Activated B cell treated with CpG ODN at 0.5 μM for 24 hours (primary cell): Measurements from ENCODE around the gene ERAL1. TPM values are rescaled to one million over a fixed set of nuclear protein-coding genes. Genes with fewer than 3 reads are reported as not detected.
"Not testable (repeated sequence)": the region's sequence is repeated elsewhere in the genome, so short reads cannot be mapped to it uniquely, and the experiment has no call there.

Experiments used
- ATAC-seq: fragments of 200-7000 bp; cut with Tn5 transposase; one replicate; pipeline ENCODE4 v1.10.0; 2021; ENCODE audit warnings: low read depth, mild to moderate bottlenecking, moderate library complexity
- CTCF ChIA-PET: fragments of 350-600 bp; sonication (Branson Sonifier 250); formaldehyde crosslinking; loops from one replicate; lab custom pipeline; 2021; ENCODE audit warnings: antibody characterized with exemption; lab: Charles Lee
- POLR2A ChIA-PET: fragments of 350-600 bp; sonication (Branson Sonifier 250); formaldehyde crosslinking; loops from one replicate; lab custom pipeline; 2021; ENCODE audit warnings: antibody characterized with exemption; lab: Charles Lee
- DNase-seq: peaks from one replicate; pipeline ENCODE4 v3.0.0; 2022
- H3K27ac Mint-ChIP-seq: one replicate; pipeline ENCODE4 v1.8.0; 2020; ENCODE audit warnings: mixed read lengths
- H3K27me3 Mint-ChIP-seq: one replicate; pipeline ENCODE4 v1.8.0; 2021; ENCODE audit warnings: mixed read lengths
- H3K36me3 Mint-ChIP-seq: one replicate; pipeline ENCODE4 v1.8.0; 2021; ENCODE audit warnings: low read depth, mixed read lengths
- H3K4me1 Mint-ChIP-seq: one replicate; pipeline ENCODE4 v1.8.0; 2021; ENCODE audit warnings: mixed read lengths
- H3K4me3 Mint-ChIP-seq: one replicate; pipeline ENCODE4 v1.8.0; 2020; ENCODE audit warnings: mild to moderate bottlenecking, mixed read lengths
- H3K9me3 Mint-ChIP-seq: one replicate; pipeline ENCODE4 v1.8.0; 2020; ENCODE audit warnings: mixed read lengths
- CTCF ChIP-seq: fragments of 200-600 bp; IDR thresholded peaks from one replicate; pipeline ENCODE4 v1.8.0; 2022; ENCODE audit warnings: antibody characterized with exemption, mild to moderate bottlenecking
- intact Hi-C: fragments of 100-400 bp; cut with micrococcal nuclease; formaldehyde crosslinking; loops from one replicate; pipeline ENCODE4 v1.15.1; 2024
- total RNA-seq: library from RNA; stranded (reverse); gene quantifications from 2 replicates; pipeline ENCODE4 v1.2.3, GENCODE V29; 2022

ERAL1 gene
- total RNA-seq, 1 donor from 2014 or later, result 47.6 TPM

GRCh38 chr17:28900986-28901726 lies 46.3 kb downstream of the ERAL1 start:
- POLR2A ChIA-PET, result interaction anchor here (0.6 to 3.1 kb wide), 11 partner anchors 9 to 175 kb away, joined by 3 to 52 read pairs (median 8); partner anchors contain the start of genes FAM222B, PHF12 and TLCD1
- H3K9me3 Mint-ChIP-seq, result no peaks in the 10 kb centered on the region
- peak overlapping the region; percentile 82 for H3K4me3 Mint-ChIP-seq
- peaks cover 50% of the 10 kb centered on the region for H3K4me1 Mint-ChIP-seq
- CTCF ChIA-PET, result interaction anchor here (1.2 to 10.4 kb wide), 8 partner anchors 8 to 174 kb away, joined by 3 to 90 read pairs (median 6); partner anchors contain the start of genes ERAL1, FAM222B, NEK8 and TLCD1
- no peak overlapping the region for H3K27ac Mint-ChIP-seq
- H3K36me3 Mint-ChIP-seq, result peaks cover 47% of the 10 kb centered on the region
- no peak for DNase-seq
- no peak for TF ChIP-seq CTCF
- intact Hi-C loops, result loop anchor here (5.0 kb wide), 1 partner anchor 239 kb away; the partner anchor contains the start of genes SDF2 and SUPT6H
- ATAC-seq, result no peak
- no peaks in the 10 kb centered on the region for H3K27me3 Mint-ChIP-seq

GRCh38 chr17:28901866-28902818 lies 47.3 kb downstream of the ERAL1 start:
- intact Hi-C loops, result loop anchor here (1.0 to 5.0 kb wide), 4 partner anchors 9 to 255 kb away; partner anchors contain the start of genes RPL23A, SDF2 and SUPT6H
- ChIA-PET POLR2A (interaction anchor here (0.6 to 3.1 kb wide), 20 partner anchors 10 to 526 kb away, joined by 3 to 52 read pairs (median 4); partner anchors contain the start of genes BLTP2, FAM222B, PHF12 and PROCA1), CTCF (interaction anchor here (0.6 to 10.4 kb wide), 20 partner anchors 9 to 195 kb away, joined by 3 to 90 read pairs (median 4); partner anchors contain the start of genes ERAL1, FAM222B, NEK8 and PROCA1)
- no peaks in the 10 kb centered on the region for H3K27me3 Mint-ChIP-seq
- TF ChIP-seq CTCF, result no peak
- H3K4me1 Mint-ChIP-seq, result peaks cover 41% of the 10 kb centered on the region
- peak overlapping the region; percentile 82 for H3K4me3 Mint-ChIP-seq
- DNase-seq (no peak), ATAC-seq (peak; percentile 29)
- peaks cover 49% of the 10 kb centered on the region for H3K36me3 Mint-ChIP-seq
- H3K9me3 Mint-ChIP-seq, result no peaks in the 10 kb centered on the region
- peak overlapping the region; percentile 77 for H3K27ac Mint-ChIP-seq

- no peaks in the 10 kb centered on the region for H3K27me3 Mint-ChIP-seq
- peak within 1 kb of the TSS; percentile 77 for H3K27ac Mint-ChIP-seq
- no peaks in the 10 kb centered on the region for H3K9me3 Mint-ChIP-seq
- H3K36me3 Mint-ChIP-seq, result peaks cover 53% of the 10 kb centered on the region
- H3K4me3 Mint-ChIP-seq, result peak within 1 kb of the TSS; percentile 82
- DNase-seq (peak; percentile 97), ATAC-seq (peak; percentile 90)
- CTCF ChIA-PET, result interaction anchor here (0.6 to 10.4 kb wide), 22 partner anchors 8 to 196 kb away, joined by 3 to 90 read pairs (median 4); partner anchors contain the start of genes ERAL1, FAM222B, NEK8 and PROCA1
- TF ChIP-seq CTCF, result peak; percentile 82
- intact Hi-C loops, result loop anchor here (1.0 to 5.0 kb wide), 14 partner anchors 10 to 256 kb away; partner anchors contain the start of genes FAM222B, RPL23A, SDF2 and SUPT6H
- POLR2A ChIA-PET, result interaction anchor here (0.7 to 3.1 kb wide), 12 partner anchors 11 to 257 kb away, joined by 3 to 52 read pairs (median 12); partner anchors contain the start of genes BLTP2, FAM222B, PHF12 and PROCA1
- H3K4me1 Mint-ChIP-seq, result peaks cover 37% of the 10 kb centered on the region
Observed at GRCh38 chr17:28902819-28903545, 48.2 kb downstream of the ERAL1 start, which contains the start of gene DHRS13. DHRS13 (minus strand) TSS chr17:28903079; CDS start chr17:28902944, 135 bp downstream.

- peak overlapping the region; percentile 68 for H3K4me3 Mint-ChIP-seq
- H3K9me3 Mint-ChIP-seq, ATAC-seq, H3K27me3 Mint-ChIP-seq, DNase-seq: not testable (repeated sequence)
- ChIA-PET POLR2A (interaction anchor here (0.7 to 3.1 kb wide), 6 partner anchors 11 to 257 kb away, joined by 15 to 52 read pairs (median 22); partner anchors contain the start of genes FAM222B and TLCD1), CTCF (interaction anchor here (0.6 to 10.4 kb wide), 9 partner anchors 13 to 192 kb away, joined by 3 to 90 read pairs (median 4); partner anchors contain the start of genes PROCA1 and RPL23A)
- H3K4me1 Mint-ChIP-seq, result peaks cover 33% of the 10 kb centered on the region
- peak overlapping the region; percentile 68 for H3K27ac Mint-ChIP-seq
- H3K36me3 Mint-ChIP-seq, result peaks cover 55% of the 10 kb centered on the region
- intact Hi-C loops, result loop anchor here (1.0 to 5.0 kb wide), 13 partner anchors 15 to 257 kb away; partner anchors contain the start of genes FAM222B, RPL23A, SDF2 and SUPT6H
Observed at GRCh38 chr17:28903546-28903841, 48.7 kb downstream of the ERAL1 start.
